Tibial nerve (tissue), 4 donors: ENCODE measurements around the gene DYNC2I2.

Source experiments
- CTCF ChIP-seq, 5 experiments: fragments of 200-600 bp in 3 of 5; fragments of 450-650 bp in 2 of 5; sonication (generic) in 3 of 5; IDR thresholded peaks; one replicate each; pipeline ENCODE4 v1.5.1; 2016 to 2019; ENCODE audit warnings: antibody characterized with exemption in 5 of 5, mild to moderate bottlenecking in 3 of 5, moderate library complexity in 2 of 5
- EP300 ChIP-seq, 2 donors: sonication (generic); formaldehyde crosslinking; IDR thresholded peaks; one replicate each; pipeline ENCODE4 v1.6.1; 2017; ENCODE audit warnings: antibody characterized with exemption in 2 of 2, mild to moderate bottlenecking in 1 of 2

GRCh38 chr9:128595471-128595870 lies 61.2 kb downstream of the DYNC2I2 start:
- TF ChIP-seq CTCF (IDR thresholded peaks at IDR 0.05) (no peak), EP300 (IDR thresholded peaks at IDR 0.05) (no peak)
